GM12872 (cell line): ENCODE results near the gene EXOC7.

ENCODE experiments used
- CTCF ChIP-seq: IDR thresholded peaks from 3 replicates; pipeline ENCODE4 v1.5.1; 2011; ENCODE audit warnings: low read depth, mild to moderate bottlenecking, low read length, moderate library complexity; ENCODE audit not compliant: insufficient read depth

The EXOC7 gene

GRCh38 chr17:76131051-76131691, 27.6 kb upstream of the EXOC7 start:
- TF ChIP-seq CTCF = no peak

GRCh38 chr17:76130473-76130872, 26.9 kb upstream of the EXOC7 start:
- TF ChIP-seq CTCF = no peak

- TF ChIP-seq CTCF = no peak
Observed at GRCh38 chr17:76125922-76126321, 22.3 kb upstream of the EXOC7 start.

GRCh38 chr17:76125391-76125675, 21.7 kb upstream of the EXOC7 start:
- no peak for TF ChIP-seq CTCF

GRCh38 chr17:76124582-76125390, 21.2 kb upstream of the EXOC7 start:
- TF ChIP-seq CTCF = peak; percentile 65

- TF ChIP-seq CTCF = peak; percentile 33; the same call in 1 of the 3 replicates
Observed at GRCh38 chr17:76123749-76124581, 20.4 kb upstream of the EXOC7 start.

- no peak for TF ChIP-seq CTCF
Observed at GRCh38 chr17:76123191-76123499, 19.6 kb upstream of the EXOC7 start.
